Measurements from ENCODE around the gene DOCK8.

DNA sequence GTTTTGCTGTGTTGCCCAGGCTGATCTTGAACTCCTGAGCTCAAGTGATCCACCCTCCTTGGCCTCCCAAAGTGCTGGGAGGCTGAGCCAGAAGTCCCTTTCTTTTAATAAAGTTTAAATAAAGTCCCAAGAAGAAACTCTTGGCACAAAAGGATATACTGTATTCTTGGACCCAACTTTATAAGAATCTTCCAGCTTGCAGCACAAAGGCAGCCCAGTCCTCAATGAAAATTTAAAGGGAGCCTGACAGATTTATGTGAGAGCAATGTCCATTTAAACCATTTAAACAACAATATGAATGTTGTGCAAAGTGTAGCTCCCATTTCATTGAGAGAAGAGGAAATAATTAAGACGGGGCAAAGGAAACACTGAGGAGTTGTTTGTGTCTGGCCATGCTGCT, 217.0 kb downstream of the DOCK8 start:
- TF ChIP-seq POLR2A (IDR thresholded peaks at IDR 0.05), result no peak
- TF ChIP-seq CTCF (IDR thresholded peaks at IDR 0.05), result no peak
